Testis (tissue), 3 donors: ENCODE measurements around the gene OSBPL8. TPM values are rescaled to one million over a fixed set of nuclear protein-coding genes. Genes with fewer than 3 reads are reported as not detected.

Experiments
- DNase-seq: peaks from one replicate; pipeline ENCODE4 v3.0.0-alpha.2; 2019
- H3K27ac ChIP-seq, 2 donors: fragments of 200-600 bp; sonication (generic); one replicate each; pipeline ENCODE4 v1.5.1; 2019
- H3K27me3 ChIP-seq: fragments of 200-600 bp; sonication (generic); one replicate; pipeline ENCODE4 v1.5.1; 2019
- H3K36me3 ChIP-seq: fragments of 200-600 bp; sonication (generic); one replicate; pipeline ENCODE4 v1.5.1; 2017; ENCODE audit warnings: low read depth; ENCODE audit errors: missing control alignments
- H3K4me1 ChIP-seq: fragments of 200-600 bp; sonication (generic); one replicate; pipeline ENCODE4 v1.5.1; 2019
- H3K4me3 ChIP-seq, 2 donors: fragments of 200-600 bp; sonication (generic); one replicate each; pipeline ENCODE4 v1.5.1; 2017 to 2019
- H3K9me3 ChIP-seq: fragments of 200-600 bp; sonication (generic); one replicate; pipeline ENCODE4 v1.5.1; 2017
- POLR2A ChIP-seq: fragments of 450-650 bp; IDR thresholded peaks from one replicate; pipeline ENCODE4 v1.6.1; 2017; ENCODE audit warnings: antibody characterized with exemption, mild to moderate bottlenecking, moderate library complexity
- WGBS, 2 donors: methylation state at CpG; one replicate each; pipeline ENCODE4 v1.1.5; 2018; 5-methylcytosine and 5-hydroxymethylcytosine counted together
- intact Hi-C: fragments of 100-400 bp; cut with DNase I; formaldehyde crosslinking; loops from one replicate; pipeline ENCODE4 v1.15.1; 2023; ENCODE audit warnings: low total_unique reads
- polyA plus RNA-seq: library from polyadenylated mRNA; stranded (reverse); fragments of 350-450 nt; fragmentation: Illumina TruSeq; extraction: RNeasy Lipid Tissue Mini Kit (QIAGEN cat#74804); gene quantifications from one replicate; pipeline ENCODE4 v1.2.3, GENCODE V29; 2014; ENCODE audit warnings: low read depth, low replicate concordance; ENCODE audit not compliant: insufficient read depth
- total RNA-seq, 2 donors: library from RNA; depleted of rRNA; stranded (reverse); fragments of >200 nt; gene quantifications; one replicate each; pipeline ENCODE4 v1.2.3, GENCODE V29; 2016
- TF ChIP-seq, protein P1 (sequence below), 3 experiments: fragments of 450-650 bp in 2 of 3; fragments of 200-600 bp in 1 of 3; sonication (generic) in 1 of 3; IDR thresholded peaks; one replicate each; pipeline ENCODE4 v1.5.1; 2016 to 2019; ENCODE audit warnings: antibody characterized with exemption in 3 of 3, mild to moderate bottlenecking in 2 of 3, moderate library complexity in 1 of 3

Gene OSBPL8
- total and polyA plus RNA-seq, 3 donors from 2014 or later: 19.1 to 77.5 (median 64.3) TPM

DNA sequence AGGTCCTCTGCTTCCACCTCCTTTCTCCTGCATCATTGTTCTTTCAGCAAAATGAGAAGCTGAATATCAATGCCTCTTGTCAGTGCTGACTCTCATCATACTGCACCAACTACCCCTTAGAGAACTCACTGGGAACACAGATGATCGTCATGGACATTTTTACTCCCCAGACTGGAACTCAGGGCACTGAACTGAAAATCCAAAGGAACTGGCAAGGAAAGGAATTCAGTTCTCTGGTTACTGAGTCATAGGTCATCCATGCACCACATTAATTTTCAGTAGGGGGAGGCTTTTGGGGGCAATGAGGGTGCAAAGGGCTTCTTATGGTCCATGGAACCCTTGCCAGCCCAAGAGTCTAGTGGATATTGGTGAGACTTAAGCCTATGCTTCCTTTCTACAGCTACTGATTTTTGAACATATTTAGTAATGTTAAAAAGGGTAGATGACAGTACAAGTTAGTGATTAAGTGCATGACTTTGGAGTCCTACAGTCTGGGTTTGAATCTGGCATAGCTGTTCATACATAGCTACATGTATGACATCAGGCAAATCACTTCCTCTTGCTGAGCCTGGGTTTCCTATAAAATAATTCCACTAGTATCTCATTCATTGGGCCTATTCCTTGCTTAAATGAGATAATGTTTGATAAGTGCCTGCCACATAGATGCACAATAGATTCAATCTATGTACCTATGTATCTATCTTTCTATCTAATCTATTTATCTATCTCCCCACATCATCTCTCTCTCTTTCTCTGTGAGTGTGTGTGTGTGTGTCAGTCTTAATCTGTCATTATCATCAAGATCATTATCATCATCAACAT lies 240.6 kb downstream of the OSBPL8 start:
- DNase-seq: no peak
- Histone ChIP-seq H3K9me3 (no peaks in the 10 kb centered on the region), H3K27ac (no peak overlapping the region), H3K4me1 (no peaks in the 10 kb centered on the region), H3K36me3 (no peaks in the 10 kb centered on the region), H3K4me3 (no peak overlapping the region), H3K27me3 (no peaks in the 10 kb centered on the region)
- WGBS, 2 donors: 80 to 95% methylated on average over 1 of the region's 1 CpG
- intact Hi-C loops: no loop called here
- TF ChIP-seq, protein P1, sequence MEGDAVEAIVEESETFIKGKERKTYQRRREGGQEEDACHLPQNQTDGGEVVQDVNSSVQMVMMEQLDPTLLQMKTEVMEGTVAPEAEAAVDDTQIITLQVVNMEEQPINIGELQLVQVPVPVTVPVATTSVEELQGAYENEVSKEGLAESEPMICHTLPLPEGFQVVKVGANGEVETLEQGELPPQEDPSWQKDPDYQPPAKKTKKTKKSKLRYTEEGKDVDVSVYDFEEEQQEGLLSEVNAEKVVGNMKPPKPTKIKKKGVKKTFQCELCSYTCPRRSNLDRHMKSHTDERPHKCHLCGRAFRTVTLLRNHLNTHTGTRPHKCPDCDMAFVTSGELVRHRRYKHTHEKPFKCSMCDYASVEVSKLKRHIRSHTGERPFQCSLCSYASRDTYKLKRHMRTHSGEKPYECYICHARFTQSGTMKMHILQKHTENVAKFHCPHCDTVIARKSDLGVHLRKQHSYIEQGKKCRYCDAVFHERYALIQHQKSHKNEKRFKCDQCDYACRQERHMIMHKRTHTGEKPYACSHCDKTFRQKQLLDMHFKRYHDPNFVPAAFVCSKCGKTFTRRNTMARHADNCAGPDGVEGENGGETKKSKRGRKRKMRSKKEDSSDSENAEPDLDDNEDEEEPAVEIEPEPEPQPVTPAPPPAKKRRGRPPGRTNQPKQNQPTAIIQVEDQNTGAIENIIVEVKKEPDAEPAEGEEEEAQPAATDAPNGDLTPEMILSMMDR (IDR thresholded peaks at IDR 0.05): no peak
- TF ChIP-seq POLR2A: no peak

DNA sequence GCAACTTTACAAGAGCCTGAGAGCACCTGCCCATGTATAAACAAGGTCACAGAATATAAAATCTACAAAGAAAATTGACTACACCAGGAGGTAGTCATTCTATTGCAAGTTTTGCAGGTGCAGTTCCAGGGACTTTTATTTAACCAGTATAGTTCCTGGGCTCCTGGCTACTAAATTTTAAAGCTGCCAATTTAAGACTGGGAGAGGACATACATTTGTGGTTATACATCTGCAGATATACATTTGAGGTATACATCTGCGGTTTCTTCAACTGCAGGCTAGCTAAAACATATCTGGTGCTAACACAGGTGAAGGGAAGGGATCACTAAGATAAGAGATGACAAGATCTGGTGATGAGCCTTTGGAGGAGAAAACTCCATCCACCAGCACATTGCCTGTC lies 241.6 kb downstream of the OSBPL8 start:
- no peak overlapping the region for H3K27ac ChIP-seq
- intact Hi-C loops: no loop called here
- H3K9me3 ChIP-seq: no peaks in the 10 kb centered on the region
- H3K4me1 ChIP-seq: no peaks in the 10 kb centered on the region
- TF ChIP-seq POLR2A: no peak
- TF ChIP-seq, protein P1 (IDR thresholded peaks at IDR 0.05): no peak
- H3K27me3 ChIP-seq: no peaks in the 10 kb centered on the region
- no peaks in the 10 kb centered on the region for H3K36me3 ChIP-seq
- H3K4me3 ChIP-seq: no peak overlapping the region
- 95 to 96% methylated on average over 1 of the region's 1 CpG for WGBS, 2 donors
- no peak for DNase-seq

DNA sequence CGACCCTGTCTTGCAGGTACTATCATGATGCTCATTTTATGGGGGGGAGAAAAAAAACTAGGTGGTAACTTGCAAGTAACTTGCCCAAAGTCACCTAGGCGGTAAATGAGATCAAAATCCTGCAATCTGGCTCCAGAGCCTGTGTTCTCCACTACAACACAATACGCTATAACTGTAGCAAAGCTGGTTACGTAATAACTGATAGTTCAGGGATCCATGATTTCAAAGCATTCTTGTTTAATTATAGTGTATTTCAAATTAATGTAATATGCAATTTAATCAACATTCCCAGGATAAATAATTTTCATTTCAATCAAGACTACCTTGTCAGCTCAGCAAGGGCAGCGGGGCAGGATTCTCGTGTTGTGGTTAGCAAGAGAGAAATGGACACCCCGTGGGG lies 243.1 kb downstream of the OSBPL8 start:
- WGBS, 2 donors: 87 to 89% methylated on average over 7 of the region's 7 CpGs
- no peaks in the 10 kb centered on the region for H3K36me3 ChIP-seq
- H3K27me3 ChIP-seq: no peaks in the 10 kb centered on the region
- intact Hi-C loops: no loop called here
- H3K4me1 ChIP-seq: no peaks in the 10 kb centered on the region
- H3K9me3 ChIP-seq: no peaks in the 10 kb centered on the region
- DNase-seq: no peak
- TF ChIP-seq, protein P1 (IDR thresholded peaks at IDR 0.05): no peak
- TF ChIP-seq POLR2A: no peak
- H3K4me3 ChIP-seq: no peak overlapping the region
- H3K27ac ChIP-seq: no peak overlapping the region

DNA sequence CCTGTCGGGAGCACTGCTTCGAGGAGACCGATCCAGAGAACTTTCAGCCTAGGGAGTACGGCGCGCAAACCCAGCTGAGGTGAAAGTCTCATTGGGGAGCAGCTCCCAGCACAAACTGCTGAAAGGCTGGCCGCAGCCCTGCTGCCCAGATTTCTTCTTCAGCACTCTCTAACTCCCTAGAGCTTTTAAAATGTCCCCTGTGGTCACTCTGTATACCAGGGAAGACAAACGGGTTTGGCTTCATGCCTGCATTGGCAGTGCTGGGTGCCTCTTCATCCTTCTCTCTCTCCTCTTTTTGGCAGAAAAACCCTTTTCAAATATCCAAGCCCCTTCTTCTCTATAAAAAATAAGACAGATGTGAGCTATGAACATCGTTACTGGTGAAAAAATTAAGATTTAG lies 246.3 kb downstream of the OSBPL8 start:
- Histone ChIP-seq H3K27me3 (no peaks in the 10 kb centered on the region), H3K9me3 (no peaks in the 10 kb centered on the region), H3K36me3 (no peaks in the 10 kb centered on the region), H3K4me3 (no peak overlapping the region), H3K4me1 (no peaks in the 10 kb centered on the region), H3K27ac (no peak overlapping the region)
- TF ChIP-seq, protein P1 (IDR thresholded peaks at IDR 0.05): no peak
- TF ChIP-seq POLR2A: no peak
- 40 to 55% methylated on average over 6 to 9 of the region's 9 CpGs for WGBS, 2 donors
- intact Hi-C loops: no loop called here
- DNase-seq: no peak

DNA sequence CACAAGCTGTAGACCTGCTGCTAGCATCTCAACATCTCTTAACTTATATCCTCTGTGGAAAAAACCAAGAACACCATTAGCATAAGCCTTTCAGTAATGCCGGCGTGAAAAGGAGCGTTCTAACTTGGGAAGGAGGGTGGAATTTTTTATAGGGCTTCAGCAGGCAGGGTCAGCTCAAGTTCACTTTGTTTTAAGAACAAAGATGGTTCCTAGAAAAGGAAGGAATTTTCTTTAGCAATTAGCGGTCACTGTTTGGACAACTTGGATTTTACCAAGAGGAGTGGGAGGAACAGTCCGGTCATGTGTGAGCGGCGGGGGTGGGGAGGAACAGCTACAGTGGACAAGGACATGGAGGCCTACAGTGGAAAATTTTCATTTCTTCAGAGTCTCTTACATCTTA lies 247.3 kb downstream of the OSBPL8 start:
- intact Hi-C loops: no loop called here
- TF ChIP-seq POLR2A: no peak
- TF ChIP-seq, protein P1 (IDR thresholded peaks at IDR 0.05): no peak
- no peak overlapping the region for H3K4me3 ChIP-seq
- no peak for DNase-seq
- H3K27me3 ChIP-seq: no peaks in the 10 kb centered on the region
- H3K9me3 ChIP-seq: no peaks in the 10 kb centered on the region
- no peak overlapping the region for H3K27ac ChIP-seq
- no peaks in the 10 kb centered on the region for H3K36me3 ChIP-seq
- WGBS, 2 donors: 53 to 55% methylated on average over 7 of the region's 7 CpGs
- H3K4me1 ChIP-seq: no peaks in the 10 kb centered on the region
